Measurements from ENCODE around the gene LEPROT. TPM values are rescaled to one million over a fixed set of nuclear protein-coding genes. Genes with fewer than 3 reads are reported as not detected.
A peak's percentile ranks its signal among the peaks of the same experiment; 100 is the strongest.

LEPROT gene
- total RNA-seq (ENCODE audit: unreplicated experiment), result 86.1 TPM
- long read RNA-seq, full-length matches to known transcripts, result 43 of 47 reads
- long read RNA-seq, partial matches to known transcripts, result 4 of 47 reads
- long read RNA-seq, other reads (novel, unspliced or antisense), result 0 of 47 reads

GRCh38 chr1:65420590-65421350 is at the start of gene LEPROT, which contains the start of gene LEPR:
LEPROT (plus strand) TSS chr1:65420668; CDS start chr1:65420725, 57 bp downstream.
LEPR (plus strand) TSS chr1:65420668; CDS start chr1:65565566, 144,898 bp downstream.
- Mint-ChIP-seq H3K36me3 (ENCODE audit: low read depth, unreplicated experiment) (peaks cover 19% of the 10 kb centered on the region), H3K4me1 (ENCODE audit: unreplicated experiment) (peaks cover 28% of the 10 kb centered on the region), H3K27ac (ENCODE audit: unreplicated experiment) (peak within 1 kb of the TSS; percentile 83), H3K27me3 (ENCODE audit: unreplicated experiment) (peaks cover 3% of the 10 kb centered on the region), H3K4me3 (ENCODE audit: unreplicated experiment) (peak within 1 kb of the TSS; percentile 92), H3K9me3 (ENCODE audit: unreplicated experiment) (no peaks in the 10 kb centered on the region)
- TF ChIP-seq CTCF (IDR thresholded peaks at IDR 0.05; ENCODE audit: unreplicated experiment), result no peak
- DNase-seq (ENCODE audit: low spot score), result no peak

GRCh38 chr1:65371544-65371943 is 48.9 kb upstream of the LEPROT start:
- H3K9me3 Mint-ChIP-seq (ENCODE audit: unreplicated experiment), result no peaks in the 10 kb centered on the region

GRCh38 chr1:65372557-65372956 is 47.9 kb upstream of the LEPROT start:
- Mint-ChIP-seq H3K9me3 (ENCODE audit: unreplicated experiment) (no peaks in the 10 kb centered on the region), H3K36me3 (ENCODE audit: low read depth, unreplicated experiment) (no peaks in the 10 kb centered on the region), H3K4me1 (ENCODE audit: unreplicated experiment) (no peaks in the 10 kb centered on the region), H3K27me3 (ENCODE audit: unreplicated experiment) (no peaks in the 10 kb centered on the region), H3K27ac (ENCODE audit: unreplicated experiment) (no peak overlapping the region), H3K4me3 (ENCODE audit: unreplicated experiment) (no peak overlapping the region)
- DNase-seq (ENCODE audit: low spot score), result no peak
- no peak for TF ChIP-seq CTCF (IDR thresholded peaks at IDR 0.05; ENCODE audit: unreplicated experiment)

More at GRCh38 chr1:65371544-65371943, 48.9 kb upstream of the LEPROT start:
- DNase-seq (ENCODE audit: low spot score), result no peak
- H3K36me3 Mint-ChIP-seq (ENCODE audit: low read depth, unreplicated experiment), result no peaks in the 10 kb centered on the region
- H3K27me3 Mint-ChIP-seq (ENCODE audit: unreplicated experiment), result no peaks in the 10 kb centered on the region
- H3K27ac Mint-ChIP-seq (ENCODE audit: unreplicated experiment), result no peak overlapping the region
- no peak overlapping the region for H3K4me3 Mint-ChIP-seq (ENCODE audit: unreplicated experiment)
- TF ChIP-seq CTCF (IDR thresholded peaks at IDR 0.05; ENCODE audit: unreplicated experiment), result no peak
- no peaks in the 10 kb centered on the region for H3K4me1 Mint-ChIP-seq (ENCODE audit: unreplicated experiment)

GRCh38 chr1:65377496-65378246 is 42.8 kb upstream of the LEPROT start:
- no peak for DNase-seq (ENCODE audit: low spot score)
- Mint-ChIP-seq H3K27ac (ENCODE audit: unreplicated experiment) (no peak overlapping the region), H3K27me3 (ENCODE audit: unreplicated experiment) (no peaks in the 10 kb centered on the region), H3K9me3 (ENCODE audit: unreplicated experiment) (no peaks in the 10 kb centered on the region), H3K4me3 (ENCODE audit: unreplicated experiment) (no peak overlapping the region), H3K4me1 (ENCODE audit: unreplicated experiment) (peaks cover 4% of the 10 kb centered on the region), H3K36me3 (ENCODE audit: low read depth, unreplicated experiment) (peaks cover 2% of the 10 kb centered on the region)
- TF ChIP-seq CTCF (IDR thresholded peaks at IDR 0.05; ENCODE audit: unreplicated experiment), result no peak
